Testis (tissue), 2 donors: ENCODE results near the gene ADGRB3.

Source experiments
- CTCF ChIP-seq, 3 experiments: fragments of 450-650 bp in 2 of 3; fragments of 200-600 bp in 1 of 3; sonication (generic) in 1 of 3; IDR thresholded peaks; one replicate each; pipeline ENCODE4 v1.5.1; 2016 to 2019; ENCODE audit warnings: antibody characterized with exemption in 3 of 3, mild to moderate bottlenecking in 2 of 3, moderate library complexity in 1 of 3
- POLR2A ChIP-seq: fragments of 450-650 bp; IDR thresholded peaks from one replicate; pipeline ENCODE4 v1.6.1; 2017; ENCODE audit warnings: antibody characterized with exemption, mild to moderate bottlenecking, moderate library complexity

- TF ChIP-seq POLR2A (no peak), CTCF (IDR thresholded peaks at IDR 0.05) (no peak)
Observed at GRCh38 chr6:68653074-68653705, 18.1 kb downstream of the ADGRB3 start.
